Stomach (tissue), 9 donors: Measurements from ENCODE around the gene RPL38. TPM values are rescaled to one million over a fixed set of nuclear protein-coding genes. Genes with fewer than 3 reads are reported as not detected.
A peak's percentile ranks its signal among the peaks of the same experiment; 100 is the strongest.

Experiments
- DNase-seq, 2 donors: peaks; one replicate each; pipeline versions ENCODE4 v3.0.0 to v3.0.0-alpha.2; 2013 to 2019
- H3K27ac ChIP-seq, 5 donors: fragments of 200-600 bp in 4 of 5; sonication (generic) in 4 of 5; one replicate each; pipeline ENCODE4 v1.5.1; 2013 to 2019; ENCODE audit warnings: mild to moderate bottlenecking in 1 of 5, moderate library complexity in 1 of 5
- H3K27me3 ChIP-seq, 3 donors: fragments of 200-600 bp; sonication (generic); one replicate each; pipeline ENCODE4 v1.5.1; 2017 to 2019; ENCODE audit warnings: mixed run types in 1 of 3
- H3K36me3 ChIP-seq, 4 donors: fragments of 200-600 bp; sonication (generic); 1 replicate in 3 of 4; 2 replicates in 1 of 4; pipeline ENCODE4 v1.5.1; 2016 to 2019
- H3K4me1 ChIP-seq, 4 donors: fragments of 200-600 bp; sonication (generic); one replicate each; pipeline ENCODE4 v1.5.1; 2016 to 2019
- H3K4me3 ChIP-seq, 4 donors: fragments of 200-600 bp; sonication (generic) in 3 of 4; one replicate each; pipeline ENCODE4 v1.5.1; 2016 to 2019; ENCODE audit warnings: mild to moderate bottlenecking in 1 of 4
- H3K9me3 ChIP-seq, 4 donors: fragments of 200-600 bp; sonication (generic); one replicate each; pipeline ENCODE4 v1.5.1; 2016 to 2019
- EP300 ChIP-seq: sonication (generic); formaldehyde crosslinking; IDR thresholded peaks from one replicate; pipeline ENCODE4 v1.6.1; 2017; ENCODE audit warnings: antibody characterized with exemption
- POLR2A ChIP-seq, 4 donors: fragments of 450-650 bp; IDR thresholded peaks; one replicate each; pipeline ENCODE4 v1.6.1; 2016; ENCODE audit warnings: antibody characterized with exemption in 4 of 4, control low read depth in 2 of 4, mild to moderate bottlenecking in 1 of 4, moderate library complexity in 1 of 4
- POLR2AphosphoS5 ChIP-seq, 3 donors: sonication (generic); formaldehyde crosslinking; IDR thresholded peaks; one replicate each; pipeline ENCODE4 v1.6.1; 2016; ENCODE audit warnings: antibody characterized with exemption in 3 of 3
- whole genome bisulfite sequencing, 5 donors: extraction: QIAGEN DNeasy Blood & Tissue Kit in 3 of 5; methylation state at CpG; one replicate each; pipeline versions ENCODE4 v1.1.5 to v1.1.7; 2013 to 2018; 5-methylcytosine and 5-hydroxymethylcytosine counted together
- intact Hi-C: fragments of 100-400 bp; cut with DNase I; formaldehyde crosslinking; loops from one replicate; pipeline ENCODE4 v1.15.1; 2023; ENCODE audit warnings: low total_unique reads
- polyA plus RNA-seq, 3 donors: library from polyadenylated mRNA; stranded (reverse); fragments of 200-250 nt; gene quantifications; one replicate each; pipeline ENCODE4 v1.2.3, GENCODE V29; 2013
- total RNA-seq, 5 donors: library from RNA; depleted of rRNA; stranded (reverse); fragments of >200 nt; gene quantifications; one replicate each; pipeline versions ENCODE4 v1.1.0 to v1.2.3, GENCODE V29; 2014 to 2016
- TF ChIP-seq, protein P1 (sequence below), 7 experiments: fragments of 450-650 bp in 4 of 7; fragments of 200-600 bp in 3 of 7; sonication (generic) in 3 of 7; IDR thresholded peaks; one replicate each; pipeline ENCODE4 v1.5.1; 2016 to 2019; ENCODE audit warnings: antibody characterized with exemption in 7 of 7, control low read depth in 2 of 7, mild to moderate bottlenecking in 1 of 7
- donor health status: healthy with polysubstance abuse.
- donor health status: Bipolar disorder and iron deficiency.
- donor health status: healthy.

The RPL38 gene
- total and polyA plus RNA-seq, 8 donors = 37.7 to 1,839 (median 979) TPM

DNA sequence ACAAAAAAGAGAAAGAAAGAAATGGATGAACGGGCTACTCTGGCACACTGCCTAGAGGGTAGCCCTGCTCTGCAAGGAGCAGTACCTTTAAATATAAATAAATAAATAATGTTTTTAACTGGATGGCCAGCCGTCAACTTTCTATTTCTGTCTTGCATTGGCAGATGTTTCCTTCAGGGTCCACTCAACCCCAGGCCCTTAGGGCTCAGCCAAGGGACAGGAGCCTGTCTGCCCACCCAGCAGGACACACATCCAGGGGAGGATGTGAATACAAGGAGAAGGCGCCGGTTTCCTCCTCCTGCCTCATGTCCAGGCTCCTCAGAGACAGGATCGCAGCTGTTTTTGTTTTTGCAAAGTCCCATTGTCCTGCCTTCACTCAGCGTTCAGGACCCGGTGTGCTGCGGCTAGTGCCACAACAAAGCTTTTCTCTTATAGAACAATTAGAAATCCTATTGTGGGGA, 32.5 kb downstream of the RPL38 start:
- intact Hi-C loops = no loop called here
- Histone ChIP-seq H3K27me3 (no peaks in the 10 kb centered on the region), H3K27ac (no peak overlapping the region), H3K4me1 (peaks cover 0 to 5% (median 0%) of the 10 kb centered on the region in 4 donors), H3K4me3 (no peak overlapping the region), H3K9me3 (no peaks in the 10 kb centered on the region), H3K36me3 (peaks cover 6 to 35% (median 16%) of the 10 kb centered on the region in 4 donors)
- peak in 1 of 2 donors; percentile 35 for DNase-seq
- 60 to 69% (median 64%) methylated on average over 8 of the region's 8 CpGs for WGBS, 5 donors
- TF ChIP-seq, protein P1, sequence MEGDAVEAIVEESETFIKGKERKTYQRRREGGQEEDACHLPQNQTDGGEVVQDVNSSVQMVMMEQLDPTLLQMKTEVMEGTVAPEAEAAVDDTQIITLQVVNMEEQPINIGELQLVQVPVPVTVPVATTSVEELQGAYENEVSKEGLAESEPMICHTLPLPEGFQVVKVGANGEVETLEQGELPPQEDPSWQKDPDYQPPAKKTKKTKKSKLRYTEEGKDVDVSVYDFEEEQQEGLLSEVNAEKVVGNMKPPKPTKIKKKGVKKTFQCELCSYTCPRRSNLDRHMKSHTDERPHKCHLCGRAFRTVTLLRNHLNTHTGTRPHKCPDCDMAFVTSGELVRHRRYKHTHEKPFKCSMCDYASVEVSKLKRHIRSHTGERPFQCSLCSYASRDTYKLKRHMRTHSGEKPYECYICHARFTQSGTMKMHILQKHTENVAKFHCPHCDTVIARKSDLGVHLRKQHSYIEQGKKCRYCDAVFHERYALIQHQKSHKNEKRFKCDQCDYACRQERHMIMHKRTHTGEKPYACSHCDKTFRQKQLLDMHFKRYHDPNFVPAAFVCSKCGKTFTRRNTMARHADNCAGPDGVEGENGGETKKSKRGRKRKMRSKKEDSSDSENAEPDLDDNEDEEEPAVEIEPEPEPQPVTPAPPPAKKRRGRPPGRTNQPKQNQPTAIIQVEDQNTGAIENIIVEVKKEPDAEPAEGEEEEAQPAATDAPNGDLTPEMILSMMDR (IDR thresholded peaks at IDR 0.05) = no peak
- TF ChIP-seq EP300 = no peak
- no peak for TF ChIP-seq POLR2A (IDR thresholded peaks at IDR 0.05)
- no peak for TF ChIP-seq POLR2AphosphoS5 (IDR thresholded peaks at IDR 0.05)

DNA sequence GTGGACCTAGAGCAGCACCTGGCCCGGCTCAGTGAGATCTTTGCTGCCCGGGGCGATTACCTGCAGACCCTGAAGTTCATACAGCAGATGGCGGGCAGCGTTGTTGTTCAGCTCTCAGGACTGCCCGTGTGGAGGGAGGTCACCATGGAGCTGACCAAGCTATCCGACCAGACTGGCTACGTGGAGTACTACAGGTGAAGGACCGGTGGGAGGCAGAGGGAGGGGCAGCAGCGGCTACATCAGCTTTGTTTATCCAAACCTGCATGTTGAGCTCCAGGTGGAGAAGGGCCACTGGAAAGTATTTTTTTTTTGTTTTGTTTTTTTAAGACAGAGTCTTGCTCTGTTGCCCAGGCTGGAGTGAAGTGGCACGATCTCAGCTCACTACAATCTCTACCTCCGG, 33.8 kb downstream of the RPL38 start:
- no peak for DNase-seq
- Histone ChIP-seq H3K4me1 (peaks cover 0 to 7% (median 2%) of the 10 kb centered on the region in 4 donors), H3K27ac (no peak overlapping the region), H3K9me3 (no peaks in the 10 kb centered on the region), H3K27me3 (no peaks in the 10 kb centered on the region), H3K36me3 (peaks cover 0 to 21% (median 7%) of the 10 kb centered on the region in 4 donors), H3K4me3 (no peak overlapping the region)
- TF ChIP-seq POLR2A (IDR thresholded peaks at IDR 0.05) = no peak
- TF ChIP-seq, protein P1 (IDR thresholded peaks at IDR 0.05) = no peak
- no peak for TF ChIP-seq EP300
- TF ChIP-seq POLR2AphosphoS5 (IDR thresholded peaks at IDR 0.05) = no peak
- intact Hi-C loops = no loop called here
- WGBS, 5 donors = 66 to 81% (median 80%) methylated on average over 9 to 12 of the region's 12 CpGs

GRCh38 chr17:74239172-74239571, 35.7 kb downstream of the RPL38 start:
- peaks cover 0 to 7% (median 2%) of the 10 kb centered on the region in 4 donors for H3K4me1 ChIP-seq
- no peaks in the 10 kb centered on the region for H3K27me3 ChIP-seq
- intact Hi-C loops = no loop called here
- WGBS, 5 donors = 58 to 69% (median 65%) methylated on average over 8 to 10 of the region's 10 CpGs
- H3K36me3 ChIP-seq = peaks cover 0 to 17% (median 4%) of the 10 kb centered on the region in 4 donors
- no peaks in the 10 kb centered on the region for H3K9me3 ChIP-seq
- DNase-seq = peak in 1 of 2 donors; percentile 64
- H3K27ac ChIP-seq = no peak overlapping the region
- TF ChIP-seq, protein P1 (IDR thresholded peaks at IDR 0.05) = no peak
- TF ChIP-seq EP300 = no peak
- TF ChIP-seq POLR2A (IDR thresholded peaks at IDR 0.05) = no peak
- no peak for TF ChIP-seq POLR2AphosphoS5 (IDR thresholded peaks at IDR 0.05)
- no peak overlapping the region for H3K4me3 ChIP-seq

- no peak overlapping the region for H3K4me3 ChIP-seq
- no peak overlapping the region for H3K27ac ChIP-seq
- H3K36me3 ChIP-seq = peaks cover 0 to 17% (median 4%) of the 10 kb centered on the region in 4 donors
- H3K4me1 ChIP-seq = peaks cover 0 to 16% (median 10%) of the 10 kb centered on the region in 4 donors
- no peaks in the 10 kb centered on the region for H3K9me3 ChIP-seq
- WGBS, 5 donors = 41 to 71% (median 50%) methylated on average over 11 of the region's 11 CpGs
- peak in 1 of 2 donors; percentile 93 for DNase-seq
- no peaks in the 10 kb centered on the region for H3K27me3 ChIP-seq
- intact Hi-C loops = no loop called here
- TF ChIP-seq POLR2AphosphoS5 (IDR thresholded peaks at IDR 0.05) (no peak), EP300 (no peak), POLR2A (IDR thresholded peaks at IDR 0.05) (no peak)
- TF ChIP-seq, protein P1 (IDR thresholded peaks at IDR 0.05) = no peak
Observed at GRCh38 chr17:74240618-74241205, 37.2 kb downstream of the RPL38 start.
